ENCODE results near the gene SYT8.

The SYT8 gene

DNA sequence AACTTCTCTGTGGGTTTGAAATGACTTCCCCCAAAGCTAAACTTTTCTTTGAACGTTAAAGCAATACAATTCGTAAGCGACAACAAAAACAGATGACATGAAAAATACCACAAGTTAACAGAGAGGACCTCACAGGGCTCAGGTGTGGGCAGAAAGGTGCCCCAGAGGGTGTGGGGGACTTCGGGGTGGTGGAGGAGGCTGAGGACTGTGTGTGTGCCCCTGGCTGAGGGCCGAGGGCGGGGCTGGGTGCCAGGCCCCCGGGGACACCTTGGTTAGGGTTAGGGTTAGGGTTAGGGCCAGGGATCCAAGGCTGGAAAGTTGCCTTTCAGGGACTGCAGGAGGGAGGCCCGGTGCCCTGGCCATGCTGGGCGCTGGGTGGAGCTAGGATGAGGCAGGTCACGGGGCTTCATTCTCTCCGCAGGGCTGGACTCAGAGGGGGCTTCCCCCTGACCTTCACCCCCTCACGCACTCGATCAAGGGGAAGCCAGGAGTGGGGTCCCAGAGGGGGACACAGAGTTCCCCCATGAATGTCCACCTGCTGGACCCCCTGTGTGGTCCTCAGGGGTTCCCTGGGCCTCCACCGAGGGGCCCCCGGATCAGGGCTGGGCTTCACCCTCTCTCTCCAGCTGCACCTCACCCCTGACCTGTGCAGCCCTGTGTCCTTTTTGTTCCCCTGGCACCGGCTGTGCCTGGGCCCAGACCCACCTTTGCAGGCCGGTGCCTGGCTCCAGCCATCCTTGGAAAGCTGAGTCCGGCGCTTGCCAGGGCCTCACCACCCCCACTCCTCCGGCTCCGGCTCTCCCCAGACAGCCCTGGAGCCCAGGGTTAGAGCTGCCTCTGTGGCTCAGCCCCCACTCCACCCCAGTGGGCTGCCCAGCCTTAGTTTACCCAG lies 11.0 kb downstream of the SYT8 start:
- no peak for DNase-seq (ENCODE audit: low read depth)

GRCh38 chr11:1846453-1846932 lies 11.7 kb downstream of the SYT8 start:
- DNase-seq (ENCODE audit: low read depth), result no peak

DNA sequence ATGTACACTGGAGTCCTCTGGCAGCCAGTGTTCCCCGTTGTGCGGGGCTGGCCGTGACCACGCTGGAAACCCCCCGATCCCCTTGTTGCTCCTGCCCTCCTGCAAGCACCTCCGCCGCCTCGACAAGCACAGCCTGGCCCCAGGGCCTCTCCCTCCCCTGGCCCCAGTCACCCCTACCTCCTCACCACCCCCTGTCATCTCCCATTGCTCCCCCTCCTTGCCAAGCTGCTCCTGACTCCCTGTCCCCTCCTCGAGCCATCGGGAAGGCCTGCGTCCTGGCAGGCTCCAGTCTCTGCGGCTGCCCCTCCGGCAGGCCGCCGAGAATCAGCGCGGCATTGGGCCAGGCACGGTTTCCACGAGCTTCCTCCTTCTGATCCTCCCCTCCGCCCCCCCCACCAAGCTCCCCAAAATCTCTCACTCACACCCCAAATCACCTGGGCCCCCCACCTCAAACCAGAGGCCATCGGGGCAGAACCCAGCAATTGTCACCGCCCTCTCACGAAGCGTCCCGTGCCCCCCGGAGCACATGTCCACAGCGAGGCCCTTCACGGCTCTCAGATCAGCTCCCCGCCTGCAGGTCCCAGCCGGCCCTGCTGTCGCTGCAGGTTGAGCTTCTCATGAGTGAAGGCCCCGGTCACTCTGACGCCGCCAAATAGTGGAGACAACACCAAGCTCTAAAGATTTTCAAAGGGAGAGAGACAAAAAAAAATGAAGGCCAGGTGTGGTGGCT lies 12.4 kb downstream of the SYT8 start:
- no peak for DNase-seq (ENCODE audit: low read depth)

DNA sequence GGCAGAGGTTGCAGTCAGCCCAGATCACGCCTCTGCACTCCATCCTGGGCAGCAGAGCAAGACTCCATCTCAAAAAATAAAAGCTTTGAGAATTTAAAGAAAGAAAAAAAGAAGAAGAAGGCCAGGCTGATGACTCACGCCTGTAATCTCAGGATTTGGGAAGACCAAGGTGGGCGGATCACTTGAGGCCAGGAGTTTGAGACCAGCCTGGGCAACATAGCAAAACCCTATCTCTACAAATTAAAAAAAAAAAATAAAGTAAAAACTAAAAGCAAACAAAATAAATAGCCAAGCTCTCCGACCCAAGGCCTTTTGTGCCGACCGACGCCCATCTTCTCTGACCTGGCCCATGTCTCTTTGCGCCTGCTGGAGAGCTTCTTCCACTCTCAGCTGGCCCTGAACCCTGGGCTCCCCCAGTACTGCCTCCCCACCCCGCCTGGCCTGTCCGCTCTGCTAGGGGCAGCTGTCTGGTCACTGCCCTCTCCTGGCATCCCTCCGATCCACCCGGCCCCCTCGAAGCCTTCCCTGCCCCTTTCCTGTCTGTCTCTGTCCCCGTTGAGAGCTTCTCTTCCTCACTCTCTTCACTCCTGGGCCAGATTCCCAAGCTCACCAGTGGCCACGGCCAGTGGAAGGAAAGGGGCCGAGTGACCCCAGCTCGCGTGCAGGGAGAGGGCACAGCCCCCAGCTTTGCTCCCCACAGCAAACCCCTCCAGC lies 13.3 kb downstream of the SYT8 start:
- no peak for DNase-seq (ENCODE audit: low read depth)

DNA sequence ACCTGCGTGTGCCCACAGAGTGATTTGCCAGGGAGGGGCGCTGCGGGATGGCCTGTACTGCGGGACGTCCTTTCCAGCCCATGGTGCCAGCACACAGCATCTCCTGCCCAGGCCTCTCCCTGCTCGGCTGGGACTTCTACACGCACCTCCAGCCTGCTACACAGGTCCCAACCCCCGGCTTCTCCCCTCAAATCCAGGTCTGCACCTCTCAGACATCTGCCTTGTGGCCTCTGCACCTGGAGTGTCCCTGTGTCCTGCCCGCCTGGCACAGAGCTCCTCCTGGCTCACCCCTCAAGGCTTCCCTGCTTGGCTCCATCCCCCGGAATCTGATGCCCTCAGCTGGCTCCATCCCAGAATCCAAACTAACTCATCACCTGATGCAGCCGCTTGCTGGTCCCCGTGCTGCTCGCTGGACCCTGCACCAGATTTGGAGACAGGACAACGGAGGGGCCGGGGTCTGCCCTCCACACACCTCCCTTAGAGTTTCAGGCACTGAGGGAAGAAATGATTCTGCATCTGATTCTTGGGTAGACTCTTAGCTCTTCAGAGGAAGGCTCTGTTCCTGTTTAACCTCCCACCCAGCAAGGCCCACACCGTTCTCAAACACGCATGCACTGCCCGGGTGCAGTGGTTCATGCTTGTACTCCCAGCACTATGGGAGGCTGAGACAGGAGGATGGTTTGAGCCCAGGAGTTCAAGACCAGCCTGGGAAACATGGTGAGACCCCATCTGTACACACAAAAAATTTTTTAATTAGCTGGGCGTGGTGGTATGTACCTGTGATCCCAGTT lies 14.0 kb downstream of the SYT8 start:
- no peak for DNase-seq (ENCODE audit: low read depth)

GRCh38 chr11:1851468-1852180 lies 16.8 kb downstream of the SYT8 start:
- DNase-seq (ENCODE audit: low read depth), result no peak

GRCh38 chr11:1852271-1852876 lies 17.6 kb downstream of the SYT8 start:
- DNase-seq (ENCODE audit: low read depth), result no peak

GRCh38 chr11:1852877-1853276 lies 18.1 kb downstream of the SYT8 start, which contains the start of gene LSP1:
LSP1 (plus strand) TSS chr11:1853084; CDS start chr11:1853145, 61 bp downstream.
- peak; percentile 61 for DNase-seq (ENCODE audit: low read depth)

DNA sequence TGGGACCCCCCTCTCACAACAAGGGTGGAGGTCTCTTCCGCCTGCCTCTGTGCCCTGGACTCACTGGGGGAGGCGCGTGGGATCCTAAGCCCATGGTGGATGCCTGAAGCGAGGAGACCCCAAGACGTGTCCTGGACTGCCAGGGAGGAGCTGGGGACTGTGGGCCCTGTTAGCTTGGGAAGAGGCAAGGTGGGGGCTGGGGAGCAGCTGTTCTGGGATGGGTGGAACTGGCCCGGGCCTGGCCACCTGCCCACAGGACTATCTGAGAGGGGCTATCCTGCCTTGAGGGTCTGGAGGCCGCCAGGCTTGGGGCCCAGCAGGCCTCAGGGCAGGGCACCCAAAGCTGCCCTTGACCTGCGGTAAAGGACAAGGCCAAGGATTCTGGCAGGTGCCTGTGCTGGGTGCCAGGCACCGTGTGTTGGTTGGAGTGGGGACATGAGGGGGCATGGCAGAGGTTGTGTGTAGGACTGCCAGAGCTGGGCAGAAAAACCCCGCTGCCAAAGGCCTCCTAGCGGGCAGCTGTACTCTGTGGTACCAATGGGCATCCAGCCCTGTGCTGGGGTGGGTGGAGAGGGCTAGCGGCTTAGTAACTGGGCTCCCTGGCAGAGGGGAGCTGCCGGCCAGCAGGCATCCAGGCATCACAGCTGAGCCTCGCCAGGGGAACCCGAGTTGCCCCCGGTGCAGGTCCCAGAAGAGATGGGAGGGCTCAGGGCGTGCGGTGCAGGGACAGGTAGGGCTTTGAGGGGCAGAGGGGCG lies 18.8 kb downstream of the SYT8 start:
- DNase-seq (ENCODE audit: low read depth), result no peak

- DNase-seq (ENCODE audit: low read depth), result no peak
These were observed 19.6 kb downstream of the SYT8 start for GRCh38 chr11:1854132-1854948.

DNA sequence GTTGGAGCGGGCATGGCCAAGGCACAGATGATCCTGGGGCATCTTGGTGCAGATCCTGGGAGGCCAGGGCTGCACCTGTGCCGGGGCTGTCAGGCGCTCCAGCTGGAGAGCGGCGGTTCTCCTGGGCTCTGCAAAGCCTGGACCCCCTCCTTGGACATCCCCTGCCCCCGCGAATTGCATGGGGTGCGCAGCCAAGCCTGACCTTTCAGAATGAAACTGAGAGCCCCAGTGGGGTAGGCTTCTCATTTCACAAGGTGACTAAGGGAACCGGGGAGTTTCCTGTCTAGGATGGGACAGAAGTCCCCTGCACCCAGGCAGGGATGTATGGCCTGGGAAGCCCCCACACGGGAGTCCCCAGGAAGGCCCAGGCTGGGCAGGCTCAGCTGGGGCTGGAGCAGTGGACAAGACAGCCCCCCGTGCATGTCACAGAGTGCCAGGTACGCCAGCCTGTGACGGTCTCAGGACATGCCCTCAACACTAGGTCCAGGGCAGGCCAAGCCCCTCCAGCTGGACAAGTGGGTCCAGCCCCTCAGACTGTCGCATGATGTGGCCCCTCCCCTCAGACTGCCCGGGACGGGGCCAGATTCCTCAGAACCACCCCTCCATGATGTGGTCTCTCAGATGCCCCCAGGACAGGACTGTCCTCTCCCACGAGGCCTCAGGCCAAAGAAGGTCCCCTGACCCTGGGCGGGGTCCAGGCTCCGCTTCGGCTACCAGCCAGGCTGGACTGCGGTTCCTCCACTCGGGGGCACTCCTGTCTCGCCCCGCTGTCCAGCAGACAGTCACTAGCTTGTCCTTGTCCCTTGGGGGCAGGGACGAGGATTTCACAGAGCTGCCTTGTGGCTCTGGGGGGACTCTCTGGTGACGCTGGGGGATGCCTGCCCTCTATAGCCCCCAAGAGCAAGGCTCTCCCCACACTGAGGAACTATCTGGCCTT lies 20.4 kb downstream of the SYT8 start:
- no peak for DNase-seq (ENCODE audit: low read depth)

GRCh38 chr11:1855886-1856265 lies 21.1 kb downstream of the SYT8 start:
- no peak for DNase-seq (ENCODE audit: low read depth)

GRCh38 chr11:1856306-1857005 lies 21.7 kb downstream of the SYT8 start:
- no peak for DNase-seq (ENCODE audit: low read depth)

DNA sequence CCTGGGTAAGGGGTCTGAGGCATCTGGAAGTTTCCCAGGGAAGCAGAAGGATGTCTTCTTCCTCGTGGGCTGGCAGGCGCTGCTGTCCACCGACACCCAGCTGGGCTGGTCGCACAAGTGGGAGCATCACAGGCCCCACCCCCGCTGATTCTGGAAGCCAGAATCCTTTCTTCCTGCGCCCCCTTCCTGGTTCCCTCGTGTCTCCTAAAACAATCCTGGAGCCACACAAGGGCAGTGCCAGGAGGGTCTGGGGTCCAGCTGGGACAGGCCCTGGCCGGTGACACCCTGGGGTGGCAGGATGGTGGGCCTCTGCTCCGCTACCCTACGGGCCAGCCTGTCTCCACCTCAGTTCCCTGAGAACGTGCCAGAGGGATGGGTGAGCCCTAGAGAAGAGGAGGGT lies 22.3 kb downstream of the SYT8 start:
- no peak for DNase-seq (ENCODE audit: low read depth)

DNA sequence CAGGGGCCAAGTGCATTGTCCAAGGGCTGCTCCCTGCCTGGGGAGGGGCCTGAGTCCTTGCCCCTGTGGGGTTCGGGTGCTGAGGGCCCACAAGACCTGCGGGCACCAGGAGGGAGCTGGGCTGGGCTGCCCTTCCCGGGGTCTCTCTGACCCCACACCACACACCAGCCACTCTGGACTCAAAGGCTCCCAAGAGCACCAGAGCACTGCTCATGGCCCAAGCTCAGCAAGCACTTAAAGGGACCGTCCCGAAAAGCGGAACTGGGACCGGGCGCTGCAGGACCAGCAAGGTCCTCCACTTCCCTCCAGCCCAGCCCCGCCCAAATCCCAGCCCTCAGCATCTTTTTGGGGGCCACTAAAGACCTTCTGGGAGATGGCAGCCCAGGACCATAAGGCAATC lies 23.4 kb downstream of the SYT8 start:
- DNase-seq (ENCODE audit: low read depth), result no peak

GRCh38 chr11:1858576-1858975 lies 23.8 kb downstream of the SYT8 start:
- DNase-seq (ENCODE audit: low read depth), result no peak

DNA sequence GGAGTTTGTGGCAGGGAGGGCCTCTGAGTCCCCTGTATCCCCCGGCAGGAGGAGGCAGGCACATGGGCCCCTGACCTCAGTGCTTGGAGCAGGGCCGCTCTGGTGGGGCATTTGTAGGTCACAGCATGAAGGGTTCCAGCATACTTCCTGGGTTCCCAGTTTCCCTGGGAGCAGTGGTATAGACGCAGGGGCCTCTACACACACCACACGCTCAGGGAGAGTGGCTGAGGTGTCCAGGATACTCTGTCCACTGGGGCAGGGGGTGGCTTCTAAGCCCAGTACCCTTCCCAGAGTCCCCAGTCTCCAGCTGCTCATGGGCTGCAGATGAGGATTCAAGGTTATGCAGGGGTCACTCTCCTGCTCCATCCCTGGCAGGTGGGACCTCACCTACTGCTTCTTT lies 24.2 kb downstream of the SYT8 start:
- DNase-seq (ENCODE audit: low read depth), result no peak
